Frontal cortex (tissue), 4 donors: Measurements from ENCODE around the gene ATP7B. TPM values are rescaled to one million over a fixed set of nuclear protein-coding genes. Genes with fewer than 3 reads are reported as not detected.
"Not testable (repeated sequence)": the region's sequence is repeated elsewhere in the genome, so short reads cannot be mapped to it uniquely, and the experiment has no call there.

Source experiments
- DNase-seq, 2 donors: peaks; one replicate each; pipeline ENCODE4 v3.0.0; 2012; ENCODE audit warnings: low spot score in 2 of 2
- FAIRE-seq: peaks from 2 replicates; lab custom pipeline; 2012; peaks lifted over from hg19 to GRCh38; lab: Jason Lieb, UNC
- total RNA-seq: library from RNA; depleted of rRNA; stranded (reverse); fragments of >200 nt; gene quantifications from one replicate; pipeline ENCODE4 v1.2.3, GENCODE V29; 2014
- donor health status: control.
- donor health status: control.
- donor health status: control.

Gene ATP7B
- total RNA-seq, 1 donor from 2014 or later: 7.3 TPM

GRCh38 chr13:52009946-52010345, 1.3 kb downstream of the ATP7B start:
- DNase-seq (no peak), FAIRE-seq (no peak)

GRCh38 chr13:52006523-52007245, 4.6 kb downstream of the ATP7B start:
- FAIRE-seq: no peak

GRCh38 chr13:52005841-52006522, 5.3 kb downstream of the ATP7B start:
- FAIRE-seq: no peak
- DNase-seq: no peak

More at GRCh38 chr13:52006523-52007245, 4.6 kb downstream of the ATP7B start:
- DNase-seq: no peak

GRCh38 chr13:52004511-52005170, 6.6 kb downstream of the ATP7B start:
- no peak for FAIRE-seq
- no peak for DNase-seq

- DNase-seq (no peak), FAIRE-seq (no peak)
Observed at GRCh38 chr13:52003541-52003940, 7.7 kb downstream of the ATP7B start.

- FAIRE-seq (no peak), DNase-seq (no peak)
Observed at GRCh38 chr13:52002361-52002760, 8.9 kb downstream of the ATP7B start.

- DNase-seq (peak; percentile 17 to 28), FAIRE-seq (no peak)
Observed at GRCh38 chr13:52001120-52001731, 10.0 kb downstream of the ATP7B start.

GRCh38 chr13:51999921-52000320, 11.3 kb downstream of the ATP7B start:
- no peak for FAIRE-seq

GRCh38 chr13:51999510-51999911, 11.7 kb downstream of the ATP7B start:
- no peak for FAIRE-seq
- peak in 1 of 2 donors; percentile 43 for DNase-seq

More at GRCh38 chr13:51999921-52000320, 11.3 kb downstream of the ATP7B start:
- no peak for DNase-seq

- FAIRE-seq (no peak), DNase-seq (no peak)
Observed at GRCh38 chr13:51998723-51999509, 12.3 kb downstream of the ATP7B start.

GRCh38 chr13:51997641-51998330, 13.5 kb downstream of the ATP7B start:
- DNase-seq (no peak), FAIRE-seq (no peak)

GRCh38 chr13:51997186-51997585, 14.1 kb downstream of the ATP7B start:
- FAIRE-seq: no peak
- no peak for DNase-seq

GRCh38 chr13:51996641-51997040, 14.6 kb downstream of the ATP7B start:
- no peak for DNase-seq
- no peak for FAIRE-seq

- FAIRE-seq: no peak
Observed at GRCh38 chr13:51995677-51996551, 15.3 kb downstream of the ATP7B start.

GRCh38 chr13:51993713-51994112, 17.5 kb downstream of the ATP7B start:
- DNase-seq (no peak), FAIRE-seq (no peak)

More at GRCh38 chr13:51995677-51996551, 15.3 kb downstream of the ATP7B start:
- DNase-seq: no peak

GRCh38 chr13:51988988-51989618, 22.1 kb downstream of the ATP7B start:
- DNase-seq: no peak
- no peak for FAIRE-seq

- DNase-seq, FAIRE-seq: not testable (repeated sequence)
Observed at GRCh38 chr13:51984904-51985303, 26.3 kb downstream of the ATP7B start.

GRCh38 chr13:51983292-51983691, 28.0 kb downstream of the ATP7B start:
- DNase-seq, FAIRE-seq: not testable (repeated sequence)
